G401 (cell line): Measurements from ENCODE around the gene PGC. TPM values are rescaled to one million over a fixed set of nuclear protein-coding genes. Genes with fewer than 3 reads are reported as not detected.

Experiments
- DNase-seq: peaks from one replicate; pipeline ENCODE4 v3.0.0-alpha.2; 2015; ENCODE audit warnings: low spot score
- in situ Hi-C: cut with HindIII; loops from 2 replicates; pipeline ENCODE4 v1.10.0; 2016; ENCODE audit warnings: low sequenced_read_pairs, mixed read lengths
- total RNA-seq: library from RNA; depleted of rRNA; stranded (reverse); fragments of >200 nt; shearing (Covaris generic); gene quantifications from 2 replicates; pipeline ENCODE4 v1.2.3, GENCODE V29; 2014; rRNA removed

The PGC gene
- total RNA-seq, 1 experiment from 2014 or later = not detected

- in situ Hi-C loops = no loop called here
- no peak for DNase-seq
Observed at GRCh38 chr6:41691426-41692079, 55.6 kb downstream of the PGC start.

GRCh38 chr6:41690541-41691330, 56.5 kb downstream of the PGC start:
- in situ Hi-C loops = no loop called here
- no peak for DNase-seq

- in situ Hi-C loops = no loop called here
- DNase-seq = no peak
Observed at GRCh38 chr6:41689171-41690008, 57.8 kb downstream of the PGC start.

GRCh38 chr6:41688256-41688965, 58.8 kb downstream of the PGC start:
- in situ Hi-C loops = no loop called here
- DNase-seq = no peak

- in situ Hi-C loops = no loop called here
- no peak for DNase-seq
Observed at GRCh38 chr6:41687501-41688175, 59.6 kb downstream of the PGC start.

Other genes starting within 250 kb of the PGC start
- gene FOXP4, start 201.0 kb downstream of the PGC start, total RNA-seq = 2.3 and 2.6 TPM in 2 replicates
- 0.18 TPM in 1 of 2 replicates, not detected in the other for gene MDFI, start 108.9 kb downstream of the PGC start, total RNA-seq
- 6.7 and 9.8 TPM in 2 replicates for gene TFEB, start 11.8 kb downstream of the PGC start, total RNA-seq
- 1.7 and 3.3 TPM in 2 replicates for gene FRS3, start 32.5 kb upstream of the PGC start, total RNA-seq
- 7.7 TPM in 1 of 2 replicates, not detected in the other for gene PRICKLE4, start 33.4 kb upstream of the PGC start, total RNA-seq
- gene TOMM6, start 40.3 kb upstream of the PGC start, total RNA-seq = 199 and 283 TPM in 2 replicates
- 4.7 and 9.9 TPM in 2 replicates for gene USP49, start 148.0 kb upstream of the PGC start, total RNA-seq
- gene MED20, start 173.7 kb upstream of the PGC start, total RNA-seq = 23.8 TPM in 2 replicates
- 68.3 and 75.5 TPM in 2 replicates for gene BYSL, start 174.1 kb upstream of the PGC start, total RNA-seq
- gene CCND3, start 194.4 kb upstream of the PGC start, total RNA-seq = 28.2 and 37.3 TPM in 2 replicates